DMS153 (cell line): Measurements from ENCODE around the gene ZNF664.

Experiments
- DNase-seq: peaks from one replicate; lab custom pipeline; 2025; lab: John Stamatoyannopoulos, UW

The ZNF664 gene

DNA sequence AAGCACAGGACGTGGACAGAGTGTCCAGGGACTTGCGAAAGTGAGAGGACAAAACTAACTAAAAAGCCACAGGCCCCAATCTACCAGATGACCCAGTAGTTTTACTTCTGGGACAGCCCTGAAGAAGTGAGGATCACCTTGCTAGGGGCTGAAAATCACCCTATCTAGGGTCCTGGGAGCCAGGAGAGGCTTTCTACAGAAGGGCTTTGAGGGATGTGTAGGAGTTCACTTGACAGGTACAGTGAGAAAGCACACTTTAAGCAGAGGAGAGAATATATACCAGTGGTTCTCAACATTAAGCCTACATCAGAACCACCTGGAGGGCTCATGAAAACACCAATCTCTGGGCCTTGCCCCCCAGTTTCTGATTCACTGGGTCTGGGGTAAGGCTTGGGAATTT is 60.8 kb downstream of the ZNF664 start:
- DNase-seq = no peak

DNA sequence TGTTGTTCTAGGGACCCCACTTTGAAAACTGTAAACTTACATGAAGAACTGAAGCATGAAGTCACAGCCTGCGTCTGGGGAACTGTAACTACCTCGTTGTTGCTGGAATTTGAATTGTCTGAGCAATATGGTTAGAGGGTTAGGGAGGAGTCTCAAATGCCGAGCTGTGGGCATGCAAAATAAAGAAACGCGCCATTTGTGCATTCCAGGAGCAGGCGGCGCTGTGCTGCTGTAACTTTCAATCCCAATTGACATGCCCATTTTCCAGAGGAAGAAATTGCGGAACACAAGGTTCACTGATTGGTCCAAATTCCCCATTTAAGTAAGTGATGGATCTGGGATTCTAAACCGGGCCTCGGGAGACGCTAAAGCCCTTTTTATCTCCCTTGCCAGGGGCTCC is 61.3 kb downstream of the ZNF664 start:
- no peak for DNase-seq

DNA sequence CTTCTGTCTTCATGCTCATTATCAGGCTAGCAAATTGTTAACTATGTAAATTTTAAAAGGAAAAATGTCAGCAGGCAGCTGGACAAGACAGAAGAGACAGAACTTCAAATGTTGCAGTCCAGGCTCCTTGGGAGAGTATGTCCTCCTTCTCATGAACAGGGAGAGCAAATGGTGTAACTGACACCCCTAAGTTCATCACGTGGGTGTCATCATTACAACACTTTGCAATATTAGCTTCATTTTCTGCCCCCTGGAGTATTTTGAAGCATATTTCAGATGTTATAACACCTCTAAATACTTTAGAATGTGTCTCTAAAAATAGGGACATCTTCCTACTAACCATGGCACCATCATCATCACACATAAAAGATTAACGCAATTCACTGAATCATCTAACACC is 62.1 kb downstream of the ZNF664 start:
- DNase-seq = no peak

DNA sequence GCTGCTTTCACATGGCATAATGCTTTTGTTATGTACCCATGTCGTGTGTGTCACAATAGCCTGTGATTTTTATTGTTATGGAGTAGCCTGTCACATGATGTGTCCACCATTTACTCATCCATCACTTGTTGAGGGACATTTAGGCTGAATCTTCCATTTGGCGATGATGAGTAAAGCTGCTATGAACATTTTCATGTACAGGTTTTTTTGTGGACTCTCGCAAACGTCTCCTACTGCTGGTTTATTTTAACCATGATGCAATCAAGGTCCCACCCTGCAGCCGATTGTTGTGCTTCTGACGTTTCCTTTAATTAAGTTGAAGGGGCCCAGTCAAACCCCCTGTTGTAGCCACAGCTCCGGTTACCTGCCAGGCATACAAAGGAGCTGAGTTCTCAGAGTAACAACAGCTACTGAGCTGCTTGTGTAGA is 63.2 kb downstream of the ZNF664 start:
- no peak for DNase-seq

DNA sequence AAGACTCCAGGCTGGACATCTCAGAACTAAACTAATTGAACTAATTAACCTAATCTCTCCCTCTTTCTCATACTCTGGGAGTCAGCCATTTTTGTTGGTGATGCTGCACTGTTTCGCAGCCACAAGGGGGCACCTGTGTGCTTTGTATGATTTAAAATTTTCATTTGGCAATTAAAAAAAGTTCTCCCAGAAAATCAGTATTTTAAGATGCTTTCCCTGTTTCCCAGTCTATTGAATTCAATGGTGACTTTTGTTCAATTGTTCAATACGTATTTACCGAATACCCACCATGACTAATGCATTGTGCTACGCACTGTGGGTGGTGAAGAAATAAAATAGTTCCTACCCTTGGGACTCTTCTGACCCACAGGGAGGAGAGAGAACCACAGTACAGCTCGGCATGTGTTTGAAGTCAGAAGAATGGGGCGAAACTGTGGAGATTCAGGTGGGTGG is 63.7 kb downstream of the ZNF664 start:
- peak; percentile 16 for DNase-seq

DNA sequence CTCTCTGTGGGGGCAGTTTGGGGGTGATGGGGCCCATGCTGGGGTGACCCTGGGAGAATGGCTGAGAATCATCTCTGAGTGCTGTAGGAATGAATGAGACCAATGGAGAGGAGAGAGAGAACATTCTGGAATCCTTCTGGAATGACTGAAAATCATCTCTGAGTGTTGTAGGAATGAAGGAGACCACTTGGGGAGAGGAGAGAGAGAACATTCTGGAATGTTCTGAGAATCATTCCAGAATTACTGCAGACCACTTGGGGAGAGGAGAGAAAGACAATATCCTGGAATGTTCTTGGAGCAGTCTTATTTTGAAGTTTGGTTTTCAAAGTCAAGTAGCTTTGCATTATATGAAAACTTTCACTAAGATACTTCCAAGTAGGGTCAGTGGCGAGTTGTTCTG is 64.3 kb downstream of the ZNF664 start:
- no peak for DNase-seq

DNA sequence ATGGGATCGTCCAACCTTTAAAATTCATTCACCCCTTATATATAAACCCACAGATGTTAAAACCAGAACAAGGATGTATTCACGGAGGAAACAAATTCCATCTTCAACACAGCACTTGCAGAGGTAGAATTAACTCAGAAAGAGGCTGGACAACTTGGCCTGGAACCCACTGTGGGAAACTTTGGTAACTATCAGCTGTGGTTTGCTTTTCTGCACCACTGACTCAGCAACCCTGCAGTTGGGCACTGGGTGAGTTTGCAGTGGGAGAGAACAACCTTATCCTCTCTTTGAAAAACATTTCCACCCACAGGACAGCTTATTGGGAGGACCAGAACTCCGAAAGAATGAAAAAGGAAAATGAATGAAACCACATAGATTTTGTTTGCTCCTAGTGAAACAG is 66.3 kb downstream of the ZNF664 start:
- DNase-seq = no peak

DNA sequence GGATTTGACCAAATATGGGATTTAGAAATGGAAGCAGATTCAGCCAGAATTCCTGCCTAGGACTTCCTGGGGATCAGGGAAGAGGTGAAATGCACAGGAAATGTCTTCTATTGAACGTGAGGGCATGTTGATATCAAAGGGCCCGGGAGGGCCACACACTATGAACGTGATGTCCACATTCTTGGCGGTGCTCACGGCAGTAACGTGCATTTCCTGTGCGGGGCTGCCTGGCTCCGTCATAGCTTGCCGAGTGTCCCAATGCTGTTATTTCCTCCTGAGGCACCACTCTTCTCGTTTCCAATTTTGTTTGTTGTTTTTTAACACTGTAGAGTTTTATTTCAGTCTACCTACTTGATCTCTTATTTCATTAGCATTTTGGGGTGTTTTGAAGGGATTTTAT is 67.3 kb downstream of the ZNF664 start:
- no peak for DNase-seq

DNA sequence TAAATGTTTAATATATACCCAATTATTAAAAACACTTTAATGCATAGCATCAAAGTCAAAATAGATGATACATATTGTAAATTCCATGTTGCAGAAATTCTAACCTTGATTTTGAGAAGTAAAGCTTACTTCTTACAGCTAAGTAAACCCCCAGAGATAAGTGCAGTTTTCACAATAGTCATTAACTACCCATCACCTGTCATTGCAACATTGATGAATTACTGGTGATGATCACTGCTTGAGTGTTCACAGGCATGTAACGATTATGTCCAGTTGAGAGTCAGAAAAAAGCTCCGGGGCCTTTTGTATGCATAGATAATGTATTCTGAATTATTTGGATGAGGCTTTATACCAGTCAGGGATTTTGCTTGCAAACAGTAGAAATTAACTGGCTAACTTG is 67.7 kb downstream of the ZNF664 start:
- no peak for DNase-seq

DNA sequence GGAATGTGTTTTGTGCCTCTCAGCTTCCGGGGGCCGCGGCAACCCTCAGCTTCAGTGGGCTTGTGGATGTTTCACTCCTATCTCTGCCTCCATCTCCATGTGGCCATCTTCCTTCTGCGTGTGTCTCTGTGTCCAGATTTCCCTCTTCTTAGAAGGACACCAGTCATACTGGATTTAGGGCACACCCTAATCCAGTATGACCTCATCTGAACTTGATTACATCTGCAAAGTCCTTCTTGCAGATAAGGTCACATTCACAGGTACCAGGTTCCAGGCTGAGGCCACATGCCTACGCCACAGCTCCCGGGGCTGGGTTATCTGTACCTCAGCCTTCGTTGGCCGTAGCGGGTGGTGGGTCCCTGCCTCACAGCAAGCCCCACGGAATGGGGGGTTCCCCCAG is 68.9 kb downstream of the ZNF664 start:
- no peak for DNase-seq

DNA sequence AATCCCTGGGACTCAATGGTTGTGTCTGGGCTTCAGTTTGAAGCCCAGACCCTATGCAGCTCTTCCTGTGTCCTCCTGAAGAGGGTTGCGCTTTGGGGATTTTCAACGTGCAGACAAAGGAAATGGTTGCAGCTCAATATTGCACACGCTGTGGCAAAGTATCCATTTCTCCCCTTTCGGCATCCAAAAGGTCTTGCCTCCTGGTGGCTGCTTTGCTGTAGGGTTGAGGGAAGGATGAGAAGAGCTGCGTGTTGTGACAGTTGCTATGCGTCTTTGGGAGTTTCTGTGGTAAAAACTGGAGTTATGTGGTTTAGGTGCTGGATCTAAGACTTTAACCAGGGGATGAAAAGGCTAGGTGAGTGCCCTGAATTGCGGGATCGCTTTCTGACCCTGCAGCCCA is 71.0 kb downstream of the ZNF664 start:
- DNase-seq = no peak

DNA sequence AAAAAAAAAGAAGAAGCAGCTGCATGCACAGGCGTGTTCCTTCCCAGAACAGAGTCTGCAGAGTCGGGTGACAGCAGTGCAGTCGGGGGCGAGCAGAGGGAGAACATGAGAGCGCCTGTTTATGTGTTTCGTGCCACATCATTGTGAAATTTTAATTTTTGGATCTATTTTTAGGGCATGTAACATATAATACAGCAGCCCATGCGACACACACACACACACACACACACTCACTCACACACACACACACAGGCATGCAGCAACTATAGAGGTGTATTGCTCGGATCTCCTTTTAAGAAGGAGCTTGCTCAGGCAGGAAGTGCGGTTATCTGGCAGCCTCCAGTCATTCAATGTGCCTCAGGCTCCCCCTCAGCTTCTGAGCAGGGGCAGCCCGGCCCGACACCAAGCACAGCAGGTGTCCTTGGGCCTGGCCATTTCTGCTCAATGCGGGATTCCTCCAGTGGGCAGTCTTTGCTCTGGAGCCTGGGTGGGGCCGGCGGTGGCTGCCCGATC is 71.8 kb downstream of the ZNF664 start:
- no peak for DNase-seq

DNA sequence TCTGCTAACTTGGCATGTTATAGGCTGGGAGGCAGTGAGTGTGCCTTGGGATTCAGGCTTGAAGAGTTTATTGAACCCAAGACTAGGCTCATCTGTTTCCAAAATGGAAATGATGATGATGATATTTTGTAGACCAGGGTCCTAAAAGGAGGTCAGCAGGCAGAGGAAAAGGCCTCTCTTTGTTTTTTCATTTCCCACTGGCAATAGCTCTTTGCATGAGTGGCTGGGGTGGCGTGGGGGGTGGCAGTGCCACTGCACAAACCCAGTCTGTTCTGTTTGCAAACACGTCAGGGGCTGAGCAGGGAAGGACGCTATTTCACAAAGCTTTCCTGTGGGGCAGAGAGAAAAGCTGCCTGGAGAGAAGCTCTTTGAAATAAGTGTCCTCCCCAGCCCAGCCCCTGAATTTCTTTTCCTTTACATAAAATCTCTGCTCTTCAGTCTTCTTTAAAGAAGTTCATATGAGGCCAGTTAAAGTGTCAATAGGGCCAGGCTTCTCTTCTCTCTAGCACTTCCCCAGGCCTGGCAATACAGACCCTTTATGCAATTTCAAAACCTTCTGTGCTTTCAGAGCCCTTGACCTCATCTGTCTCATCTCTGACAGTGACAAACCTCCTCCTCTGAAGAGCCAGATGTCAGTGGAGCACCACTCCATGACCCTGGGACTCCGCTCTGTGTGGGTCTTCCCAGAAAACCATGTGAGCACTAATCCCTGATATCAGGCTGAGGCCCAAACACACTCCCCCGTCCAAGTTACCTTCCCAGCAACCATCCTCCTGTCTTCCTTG is 72.8 kb downstream of the ZNF664 start:
- DNase-seq = no peak

DNA sequence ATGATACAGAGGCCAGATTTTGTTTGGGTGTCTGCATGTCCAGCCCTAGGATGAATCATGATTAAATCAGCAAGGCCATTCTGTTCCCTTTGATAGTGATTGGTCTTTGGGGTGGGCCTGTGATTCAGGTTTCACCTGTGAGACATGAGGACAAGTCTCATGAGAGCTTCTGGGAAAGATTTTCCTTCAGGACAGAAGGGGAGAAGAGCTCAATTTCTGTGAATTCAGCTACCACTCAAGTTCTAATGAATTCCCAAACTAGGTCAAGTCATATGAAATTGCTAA is 73.4 kb downstream of the ZNF664 start:
- no peak for DNase-seq

DNA sequence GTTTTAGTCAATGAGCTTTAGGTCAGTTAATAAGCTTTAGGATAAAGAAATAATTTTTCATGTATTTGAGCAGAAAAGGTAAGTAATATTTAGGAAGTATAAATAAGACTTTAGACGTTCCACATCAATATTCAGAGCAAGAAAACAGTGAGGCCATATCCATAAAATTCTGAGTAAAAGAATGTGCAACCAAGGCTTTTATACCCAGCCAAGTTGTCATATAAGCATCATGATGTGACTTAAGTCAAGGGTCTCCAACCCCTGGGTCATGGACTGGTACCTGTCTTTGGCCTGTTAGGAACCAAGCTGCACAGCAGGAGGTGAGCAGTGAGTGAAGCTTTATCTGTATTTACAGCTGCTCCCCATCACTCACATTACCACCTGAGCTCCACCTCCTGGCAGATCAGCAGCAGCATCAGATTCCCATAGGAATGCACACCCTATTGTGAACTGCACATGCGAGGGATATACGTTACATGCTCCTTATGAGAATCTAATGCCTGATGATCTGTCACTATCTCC is 74.1 kb downstream of the ZNF664 start:
- no peak for DNase-seq

DNA sequence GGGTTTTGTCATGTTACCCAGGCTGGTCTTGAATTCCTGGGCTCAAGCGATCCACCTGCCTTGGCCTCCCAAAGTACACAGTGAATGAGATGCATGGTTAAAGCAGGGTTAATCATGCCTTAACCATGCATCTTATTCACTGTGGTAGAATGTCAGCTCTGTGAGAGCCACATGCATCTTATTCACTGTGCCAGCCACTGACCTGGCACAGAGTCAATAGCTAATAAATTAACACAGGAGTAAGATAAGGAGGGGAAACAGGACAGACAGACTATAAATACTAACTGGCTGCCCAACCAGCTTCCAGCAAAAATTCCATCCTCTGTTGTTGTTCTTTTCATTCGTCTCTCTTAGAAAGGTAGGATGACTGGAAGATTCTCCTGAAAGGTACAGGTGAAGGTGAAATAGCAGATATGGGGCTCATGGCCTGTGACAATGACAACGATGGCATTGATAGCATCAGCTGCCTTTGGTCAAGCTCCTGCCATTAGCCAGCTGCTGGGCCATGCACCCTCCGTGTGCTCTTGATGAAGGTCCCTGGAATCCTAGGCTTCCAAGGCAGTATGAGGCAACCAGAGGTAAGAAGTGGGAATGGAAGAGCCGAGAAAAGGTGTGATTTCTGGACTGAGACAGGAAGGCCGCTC is 76.6 kb downstream of the ZNF664 start:
- no peak for DNase-seq

DNA sequence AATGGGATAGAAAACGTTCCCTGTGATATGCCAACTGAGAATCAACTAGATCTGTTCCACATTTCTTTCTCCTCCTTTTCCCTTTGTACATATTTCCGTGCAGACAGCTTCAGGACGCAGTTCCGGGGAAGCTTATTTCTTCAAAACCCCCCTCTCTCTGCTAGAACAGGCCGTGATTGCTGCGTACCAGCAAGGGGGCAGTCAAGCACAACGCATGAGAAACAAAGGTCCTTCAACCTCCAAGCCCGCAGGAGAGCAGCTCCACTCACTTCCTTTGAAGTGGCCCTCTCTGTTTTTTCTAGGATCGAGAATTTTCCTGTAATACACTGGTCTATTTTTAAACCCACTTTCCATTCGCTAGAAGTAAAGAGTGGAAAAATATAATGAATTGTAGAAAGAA is 80.8 kb downstream of the ZNF664 start:
- DNase-seq = no peak

DNA sequence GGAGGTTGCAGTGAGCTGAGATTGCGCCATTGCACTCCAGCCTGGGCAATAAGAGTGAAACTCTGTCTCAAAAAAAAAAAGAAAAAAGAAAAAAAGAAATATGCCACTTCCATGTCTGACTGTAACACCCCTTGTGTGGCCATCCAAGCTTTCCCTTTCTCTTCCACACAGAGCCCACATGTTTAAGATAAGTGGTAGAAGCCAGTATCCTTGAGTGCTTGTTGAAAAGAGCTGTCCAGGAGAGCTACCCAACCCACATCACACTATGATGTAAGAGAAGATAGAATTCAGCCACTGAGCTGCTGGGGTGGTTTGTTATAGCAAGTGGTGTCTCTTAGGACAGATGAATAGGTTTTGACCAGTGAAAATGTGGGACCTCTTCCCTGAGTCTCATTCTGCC is 82.1 kb downstream of the ZNF664 start:
- no peak for DNase-seq

DNA sequence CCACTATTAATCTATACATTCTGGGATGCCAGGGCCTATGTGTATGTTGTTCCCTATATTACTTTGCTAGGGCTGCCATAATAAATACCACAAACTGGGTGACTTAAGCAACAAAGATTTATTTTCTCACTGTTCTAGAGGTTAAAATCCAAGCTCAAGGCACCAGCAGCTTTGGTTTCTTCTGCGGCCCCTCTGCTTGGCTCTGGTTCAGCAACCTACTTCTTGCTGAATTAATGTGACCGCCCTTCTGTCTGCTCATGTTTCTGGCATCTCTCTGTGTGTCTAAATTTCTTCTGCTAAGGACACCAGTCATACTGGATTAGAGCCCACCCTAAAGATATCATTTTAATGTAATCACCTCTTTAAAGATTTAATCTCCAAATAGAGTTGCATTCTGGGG is 84.7 kb downstream of the ZNF664 start:
- DNase-seq = no peak

DNA sequence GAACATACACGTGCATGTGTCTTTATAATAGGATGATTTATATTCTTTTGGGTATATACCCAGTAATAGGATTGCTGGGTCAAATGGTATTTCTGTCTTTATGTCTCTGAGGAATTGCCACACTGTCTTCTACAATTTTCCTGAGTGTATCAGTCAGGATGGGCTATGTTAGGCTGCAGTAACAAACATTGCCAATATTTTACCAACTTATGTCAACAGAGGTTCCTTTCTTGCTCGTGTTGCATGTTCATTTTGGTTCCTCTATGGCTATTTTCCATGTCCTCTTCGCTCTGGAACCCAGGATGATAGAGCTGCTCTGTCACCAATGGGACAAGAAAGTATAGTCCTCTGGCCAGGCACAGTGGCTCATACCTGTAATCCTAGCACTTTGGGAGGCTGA is 86.7 kb downstream of the ZNF664 start:
- no peak for DNase-seq
